SU-DHL-6 (cell line): ENCODE data around the gene FLNB.

Source experiments
- CTCF ChIP-seq: fragments of 200-600 bp; sonication (generic); IDR thresholded peaks from one replicate; pipeline ENCODE4 v1.5.1; 2017; ENCODE audit warnings: antibody characterized with exemption, mild to moderate bottlenecking, low read length, moderate library complexity; ENCODE audit not compliant: insufficient read depth, poor library complexity, severe bottlenecking
- EZH2phosphoT487 ChIP-seq: fragments of 200-600 bp; sonication (generic), shearing (Covaris generic); conservative IDR thresholded peaks from 2 replicates; pipeline ENCODE4 v1.6.1; 2018; ENCODE audit warnings: mild to moderate bottlenecking, antibody characterized with exemption, low read length, moderate library complexity, mixed read lengths

- TF ChIP-seq CTCF: no peak
- no peak for TF ChIP-seq EZH2phosphoT487
Measured at GRCh38 chr3:58094657-58095056, 86.4 kb downstream of the FLNB start.
